Measurements from ENCODE around the gene PARP9. TPM values are rescaled to one million over a fixed set of nuclear protein-coding genes. Genes with fewer than 3 reads are reported as not detected.

PARP9 gene
- total RNA-seq, 2 experiments from 2014 or later: 0.57 to 1.4 TPM

- Histone ChIP-seq H3K9me2 (ENCODE audit: insufficient read depth, low read length) (no peaks in the 10 kb centered on the region), H3K4me3 (ENCODE audit: low read depth, low read length, poor library complexity, severe bottlenecking) (no peak overlapping the region), H2AFZ (ENCODE audit: low read length) (no peak overlapping the region), H3K36me3 (ENCODE audit: insufficient read depth, low read length) (no peaks in the 10 kb centered on the region; the same call in 1 of the 2 replicates), H3K4me2 (ENCODE audit: low read length) (no peak overlapping the region), H4K20me1 (ENCODE audit: insufficient read depth, low read length) (no peaks in the 10 kb centered on the region), H3K4me1 (ENCODE audit: insufficient read depth, low read length, poor library complexity, severe bottlenecking) (peaks cover 10% of the 10 kb centered on the region), H3K27ac (ENCODE audit: low read depth, low read length, poor library complexity, severe bottlenecking) (no peak overlapping the region), H3K79me2 (ENCODE audit: insufficient read depth, low read depth, low read length) (no peaks in the 10 kb centered on the region), H3K9me3 (ENCODE audit: low read length) (peaks cover 24% of the 10 kb centered on the region)
- DNase-seq (ENCODE audit: low spot score): no peak
- POLR2A ChIA-PET: no interaction called here
- intact Hi-C loops (cut with micrococcal nuclease; ENCODE audit: unreplicated experiment): no loop called here
- no TSS peak for BruUV-seq (replicated peaks)
- CTCF ChIA-PET (ENCODE audit: unreplicated experiment): no interaction called here
- TF ChIP-seq EZH2phosphoT487 (IDR thresholded peaks at IDR 0.05; ENCODE audit: borderline replicate concordance, low read depth, low read length) (no peak), CTCF (conservative IDR thresholded peaks at IDR 0.05; ENCODE audit: low read length) (no peak)
Measured at GRCh38 chr3:122586098-122586497, 22.0 kb upstream of the PARP9 start.

- Histone ChIP-seq H4K20me1 (ENCODE audit: insufficient read depth, low read length) (no peaks in the 10 kb centered on the region), H3K4me1 (ENCODE audit: insufficient read depth, low read length, poor library complexity, severe bottlenecking) (peaks cover 21% of the 10 kb centered on the region), H3K79me2 (ENCODE audit: insufficient read depth, low read depth, low read length) (no peaks in the 10 kb centered on the region), H2AFZ (ENCODE audit: low read length) (no peak overlapping the region), H3K27ac (ENCODE audit: low read depth, low read length, poor library complexity, severe bottlenecking) (no peak overlapping the region), H3K9me2 (ENCODE audit: insufficient read depth, low read length) (no peaks in the 10 kb centered on the region), H3K9me3 (ENCODE audit: low read length) (peaks cover 30% of the 10 kb centered on the region), H3K4me2 (ENCODE audit: low read length) (no peak overlapping the region), H3K36me3 (ENCODE audit: insufficient read depth, low read length) (no peaks in the 10 kb centered on the region; the same call in 1 of the 2 replicates), H3K4me3 (ENCODE audit: low read depth, low read length, poor library complexity, severe bottlenecking) (no peak overlapping the region)
- BruUV-seq (replicated peaks): no TSS peak
- intact Hi-C loops (cut with micrococcal nuclease; ENCODE audit: unreplicated experiment): no loop called here
- ChIA-PET CTCF (ENCODE audit: unreplicated experiment) (no interaction called here), POLR2A (interaction anchor here (0.6 kb wide), 1 partner anchor 114 kb away, joined by 3 read pairs; no protein-coding TSS in a partner anchor)
- TF ChIP-seq EZH2phosphoT487 (IDR thresholded peaks at IDR 0.05; ENCODE audit: borderline replicate concordance, low read depth, low read length) (no peak), CTCF (conservative IDR thresholded peaks at IDR 0.05; ENCODE audit: low read length) (no peak)
- DNase-seq (ENCODE audit: low spot score): no peak
Measured at GRCh38 chr3:122582390-122582789, 18.3 kb upstream of the PARP9 start.

- Histone ChIP-seq H3K4me1 (ENCODE audit: insufficient read depth, low read length, poor library complexity, severe bottlenecking) (peaks cover 29% of the 10 kb centered on the region), H3K9me2 (ENCODE audit: insufficient read depth, low read length) (no peaks in the 10 kb centered on the region), H4K20me1 (ENCODE audit: insufficient read depth, low read length) (no peaks in the 10 kb centered on the region), H3K79me2 (ENCODE audit: insufficient read depth, low read depth, low read length) (no peaks in the 10 kb centered on the region), H3K9me3 (ENCODE audit: low read length) (peaks cover 30% of the 10 kb centered on the region), H3K4me3 (ENCODE audit: low read depth, low read length, poor library complexity, severe bottlenecking) (no peak overlapping the region), H3K36me3 (ENCODE audit: insufficient read depth, low read length) (no peaks in the 10 kb centered on the region; the same call in 1 of the 2 replicates), H3K4me2 (ENCODE audit: low read length) (no peak overlapping the region), H2AFZ (ENCODE audit: low read length) (no peak overlapping the region), H3K27ac (ENCODE audit: low read depth, low read length, poor library complexity, severe bottlenecking) (no peak overlapping the region)
- CTCF ChIA-PET (ENCODE audit: unreplicated experiment): no interaction called here
- TF ChIP-seq EZH2phosphoT487 (IDR thresholded peaks at IDR 0.05; ENCODE audit: borderline replicate concordance, low read depth, low read length): no peak
- no peak for TF ChIP-seq CTCF (conservative IDR thresholded peaks at IDR 0.05; ENCODE audit: low read length)
- POLR2A ChIA-PET: no interaction called here
- no TSS peak for BruUV-seq (replicated peaks)
- DNase-seq (ENCODE audit: low spot score): no peak
- intact Hi-C loops (cut with micrococcal nuclease; ENCODE audit: unreplicated experiment): no loop called here
Measured at GRCh38 chr3:122581622-122582021, 17.5 kb upstream of the PARP9 start.

Measured in OCI-LY7 (cell line).